Activated CD4-positive, alpha-beta T cell treated with anti-CD3 and anti-CD28 coated beads for 1 hour (primary cell): ENCODE data around the gene SCN8A.
"Not testable (repeated sequence)": the region's sequence is repeated elsewhere in the genome, so short reads cannot be mapped to it uniquely, and the experiment has no call there.

Experiments
- DNase-seq: peaks from one replicate; pipeline ENCODE4 v3.0.0-alpha.2; 2020

Gene SCN8A

GRCh38 chr12:51774933-51775332, 183.9 kb downstream of the SCN8A start:
- no peak for DNase-seq

DNA sequence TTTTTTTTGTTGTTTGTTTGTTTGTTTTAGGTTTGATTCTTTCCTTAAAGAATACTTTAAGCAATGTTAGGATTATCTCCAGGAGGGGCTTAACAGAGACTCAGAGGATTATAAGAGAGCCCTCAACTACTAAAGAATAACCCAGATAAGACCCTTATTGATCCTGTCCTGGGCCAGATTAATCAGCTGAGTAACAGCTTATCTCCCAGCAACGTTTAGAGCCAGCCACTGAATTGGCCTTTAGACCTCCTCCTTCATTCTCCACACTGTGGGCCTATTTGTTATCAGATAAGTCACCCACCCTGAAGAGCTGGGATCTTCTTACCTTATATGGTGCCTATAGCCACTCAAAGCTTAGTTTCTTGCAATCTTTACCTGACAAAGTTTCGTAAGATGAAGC, 186.4 kb downstream of the SCN8A start:
- DNase-seq: no peak

- no peak for DNase-seq
These were observed 186.9 kb downstream of the SCN8A start for GRCh38 chr12:51777973-51778372.

DNA sequence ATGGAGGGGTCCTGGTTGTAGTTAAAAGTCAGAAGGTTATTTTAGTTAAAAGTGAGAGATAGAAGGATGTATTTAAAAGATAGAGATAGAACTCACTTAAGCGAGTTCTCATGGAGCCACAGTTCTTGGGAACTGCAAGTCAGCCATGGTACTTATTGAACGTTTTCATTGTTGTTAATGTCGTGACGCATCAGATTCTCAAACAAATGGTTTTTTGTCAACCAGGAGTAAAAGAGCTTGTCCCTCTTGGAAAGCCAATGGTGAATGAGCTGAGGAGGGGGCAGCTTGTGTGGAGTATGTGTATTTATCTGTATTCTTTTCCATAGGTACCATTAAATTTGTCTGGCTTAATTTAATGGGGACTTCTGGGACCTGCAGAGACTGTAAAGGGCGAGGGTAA, 188.8 kb downstream of the SCN8A start:
- no peak for DNase-seq

GRCh38 chr12:51784688-51785087, 193.7 kb downstream of the SCN8A start:
- no peak for DNase-seq

DNA sequence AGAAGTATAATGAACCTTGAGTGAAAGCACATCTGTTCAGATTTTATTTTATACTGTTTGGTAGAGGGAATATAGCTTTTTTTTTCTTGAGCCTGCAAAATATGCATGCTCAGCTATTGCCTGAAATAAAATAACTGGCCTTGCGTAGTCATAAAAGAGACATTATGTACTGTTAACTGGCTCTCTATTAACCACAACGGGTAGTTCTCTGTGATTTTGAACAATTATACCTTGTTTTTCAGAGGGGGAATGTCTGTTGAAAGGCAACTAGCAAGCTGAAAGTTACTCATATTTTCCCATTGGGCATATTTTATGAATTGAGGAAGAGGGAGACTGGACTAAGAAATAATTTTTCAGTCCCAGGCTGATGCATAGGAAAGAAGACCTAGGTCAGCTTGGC, 194.9 kb downstream of the SCN8A start:
- no peak for DNase-seq

GRCh38 chr12:51788876-51789275, 197.8 kb downstream of the SCN8A start:
- DNase-seq: no peak

DNA sequence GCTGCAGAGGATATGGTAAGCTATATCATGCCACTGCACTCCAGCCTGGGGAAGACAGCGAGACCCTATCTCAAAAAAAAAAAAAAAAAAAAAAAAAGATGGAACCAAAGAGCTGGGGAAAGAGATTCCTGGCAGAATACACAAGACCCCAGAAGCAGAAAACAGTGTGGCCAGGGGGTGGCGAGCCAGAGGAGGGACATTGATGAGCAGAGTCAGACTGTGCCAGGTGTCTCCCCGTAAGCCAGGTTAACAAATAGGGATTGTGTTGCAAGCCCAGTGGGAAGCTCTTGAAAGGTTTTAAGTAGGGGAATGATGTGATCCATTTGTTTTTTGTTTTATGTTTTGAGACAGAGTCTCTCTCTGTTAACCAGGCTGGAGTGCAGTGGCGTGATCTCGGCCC, 201.4 kb downstream of the SCN8A start:
- DNase-seq: no peak

GRCh38 chr12:51793201-51793600, 202.2 kb downstream of the SCN8A start:
- no peak for DNase-seq

GRCh38 chr12:51797301-51797700, 206.3 kb downstream of the SCN8A start:
- no peak for DNase-seq

- not testable (repeated sequence) for DNase-seq
These were observed 207.0 kb downstream of the SCN8A start for GRCh38 chr12:51798051-51798450.

- no peak for DNase-seq
These were observed 207.5 kb downstream of the SCN8A start for GRCh38 chr12:51798501-51798900.

- no peak for DNase-seq
These were observed 210.0 kb downstream of the SCN8A start for GRCh38 chr12:51801027-51801426.

DNA sequence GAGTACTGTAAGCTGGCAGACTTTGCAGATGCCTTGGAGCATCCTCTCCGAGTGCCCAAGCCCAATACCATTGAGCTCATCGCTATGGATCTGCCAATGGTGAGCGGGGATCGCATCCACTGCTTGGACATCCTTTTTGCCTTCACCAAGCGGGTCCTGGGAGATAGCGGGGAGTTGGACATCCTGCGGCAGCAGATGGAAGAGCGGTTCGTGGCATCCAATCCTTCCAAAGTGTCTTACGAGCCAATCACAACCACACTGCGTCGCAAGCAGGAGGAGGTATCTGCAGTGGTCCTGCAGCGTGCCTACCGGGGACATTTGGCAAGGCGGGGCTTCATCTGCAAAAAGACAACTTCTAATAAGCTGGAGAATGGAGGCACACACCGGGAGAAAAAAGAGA, 215.9 kb downstream of the SCN8A start:
- no peak for DNase-seq

GRCh38 chr12:51809193-51809592, 218.2 kb downstream of the SCN8A start:
- no peak for DNase-seq

GRCh38 chr12:51811203-51812202, 220.5 kb downstream of the SCN8A start:
- DNase-seq: no peak

DNA sequence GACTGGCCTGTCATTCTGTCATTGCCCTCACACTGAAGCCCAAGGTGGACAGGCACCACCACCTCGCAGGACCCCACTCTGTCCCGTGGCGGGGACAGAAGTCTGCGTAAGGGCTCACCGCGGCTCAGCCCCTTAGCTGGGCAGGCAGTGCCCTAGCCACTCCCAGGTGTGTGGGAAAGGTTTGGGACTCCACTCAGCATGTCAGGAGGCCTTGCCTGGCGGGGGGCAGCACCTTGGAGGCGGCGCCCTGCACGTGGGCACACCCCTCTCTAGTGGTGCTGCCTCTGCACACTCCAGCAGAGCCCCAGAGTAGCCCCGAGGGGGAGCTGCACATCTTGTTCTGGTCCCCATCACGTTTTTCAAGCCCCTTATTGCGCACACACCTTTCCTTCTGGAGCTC, 221.8 kb downstream of the SCN8A start:
- no peak for DNase-seq

DNA sequence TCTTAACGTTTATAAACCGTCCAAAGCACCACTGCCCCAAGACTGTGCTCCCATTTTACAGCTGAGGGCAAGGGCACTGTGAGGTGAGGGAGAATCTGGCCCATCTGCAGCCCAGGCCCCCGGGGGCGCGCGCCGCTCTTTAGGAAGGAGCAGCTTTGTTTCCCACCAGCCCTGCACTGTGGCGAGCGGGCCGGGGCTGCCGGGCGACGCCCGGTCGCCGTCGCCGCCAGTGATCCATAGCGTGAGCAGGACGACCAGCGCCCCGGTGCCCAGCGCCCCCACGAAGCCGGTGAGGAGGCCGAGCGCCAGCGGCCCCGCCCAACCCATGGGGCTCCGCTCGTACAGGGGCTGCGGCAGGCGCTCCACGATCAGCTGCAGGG, 222.9 kb downstream of the SCN8A start:
- no peak for DNase-seq

DNA sequence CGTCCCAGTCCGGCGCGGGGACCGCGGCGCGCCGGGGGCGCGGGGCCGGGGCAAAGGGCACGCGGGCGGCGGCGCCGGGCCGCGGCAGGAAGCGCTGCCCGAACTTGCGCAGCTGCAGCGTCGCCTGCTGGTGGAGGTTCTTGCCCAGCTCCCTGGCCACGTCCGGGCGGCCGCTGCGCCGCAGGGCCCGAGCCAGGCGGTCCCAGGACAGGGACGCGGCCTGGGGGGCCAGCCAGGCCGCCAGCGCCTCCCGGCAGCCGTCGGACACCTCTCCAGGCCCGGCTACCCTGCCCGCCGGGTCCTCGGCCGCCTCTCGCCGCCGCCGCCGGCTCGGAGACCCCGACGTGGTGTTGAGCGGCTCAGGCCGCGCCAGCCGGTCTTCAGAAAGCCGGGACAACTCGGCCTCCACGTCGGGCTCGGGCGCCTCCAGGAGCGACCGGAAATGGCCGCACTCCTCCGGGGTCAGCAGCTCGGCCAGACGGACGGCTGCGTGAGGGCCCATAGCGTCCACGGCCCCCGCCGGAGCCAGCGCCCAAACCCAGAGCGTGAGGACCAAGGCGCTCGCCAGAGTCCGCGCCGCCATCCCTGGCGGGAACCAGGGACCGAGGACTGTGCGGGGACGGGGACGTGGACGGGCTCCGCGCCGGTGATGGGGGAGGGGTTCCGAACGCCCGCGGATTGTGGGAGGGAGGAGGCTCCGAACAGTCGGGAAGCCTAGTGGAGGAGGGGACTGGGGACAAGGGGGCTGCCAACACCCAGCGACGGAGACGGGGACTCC, 223.5 kb downstream of the SCN8A start:
- DNase-seq: peak; percentile 53

- no peak for DNase-seq
These were observed 224.5 kb downstream of the SCN8A start for GRCh38 chr12:51815571-51815970.

GRCh38 chr12:51817027-51817953, 226.3 kb downstream of the SCN8A start:
- DNase-seq: no peak

GRCh38 chr12:51818086-51818485, 227.1 kb downstream of the SCN8A start:
- no peak for DNase-seq
